ENCODE data around the gene HMCES. TPM values are rescaled to one million over a fixed set of nuclear protein-coding genes. Genes with fewer than 3 reads are reported as not detected.

Gene HMCES
- total RNA-seq, 4 donors from 2014 or later, result 18.2 to 36.7 (median 27.9) TPM

DNA sequence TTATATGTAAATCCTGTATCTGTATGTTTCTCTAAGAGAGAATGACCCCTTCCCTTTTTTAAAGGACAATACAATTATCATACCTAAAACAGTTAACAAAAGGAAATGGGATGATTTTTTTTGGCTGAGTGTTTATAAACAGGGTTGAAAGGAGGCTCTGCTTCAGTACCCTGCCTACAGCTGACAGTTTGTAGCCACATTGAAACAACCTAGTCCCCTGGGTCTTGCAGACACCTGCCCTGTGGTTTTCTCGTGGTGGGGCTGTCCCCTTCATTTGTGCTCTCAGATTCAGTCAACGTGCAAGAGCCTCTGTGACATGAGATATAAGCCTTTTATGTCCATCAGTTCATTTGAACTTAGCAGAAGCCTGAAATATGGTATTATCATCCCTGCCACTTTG is 2.3 kb upstream of the HMCES start:
- Histone ChIP-seq H3K4me1 (peaks cover 0 to 31% (median 19%) of the 10 kb centered on the region in 4 donors), H3K36me3 (peaks cover 0 to 64% (median 4%) of the 10 kb centered on the region in 3 donors), H3K9me3 (no peaks in the 10 kb centered on the region), H3K27me3 (no peaks in the 10 kb centered on the region), H3K4me3 (no peak overlapping the region), H3K27ac (no peak overlapping the region)
- 72% methylated on average over 2 of the region's 2 CpGs for WGBS, 2 donors
- DNase-seq (ENCODE audit: low spot score in 2 of 2), result no peak
- TF ChIP-seq EP300 (IDR thresholded peaks at IDR 0.05) (no peak), POLR2A (IDR thresholded peaks at IDR 0.05) (no peak)
- TF ChIP-seq, protein P1, sequence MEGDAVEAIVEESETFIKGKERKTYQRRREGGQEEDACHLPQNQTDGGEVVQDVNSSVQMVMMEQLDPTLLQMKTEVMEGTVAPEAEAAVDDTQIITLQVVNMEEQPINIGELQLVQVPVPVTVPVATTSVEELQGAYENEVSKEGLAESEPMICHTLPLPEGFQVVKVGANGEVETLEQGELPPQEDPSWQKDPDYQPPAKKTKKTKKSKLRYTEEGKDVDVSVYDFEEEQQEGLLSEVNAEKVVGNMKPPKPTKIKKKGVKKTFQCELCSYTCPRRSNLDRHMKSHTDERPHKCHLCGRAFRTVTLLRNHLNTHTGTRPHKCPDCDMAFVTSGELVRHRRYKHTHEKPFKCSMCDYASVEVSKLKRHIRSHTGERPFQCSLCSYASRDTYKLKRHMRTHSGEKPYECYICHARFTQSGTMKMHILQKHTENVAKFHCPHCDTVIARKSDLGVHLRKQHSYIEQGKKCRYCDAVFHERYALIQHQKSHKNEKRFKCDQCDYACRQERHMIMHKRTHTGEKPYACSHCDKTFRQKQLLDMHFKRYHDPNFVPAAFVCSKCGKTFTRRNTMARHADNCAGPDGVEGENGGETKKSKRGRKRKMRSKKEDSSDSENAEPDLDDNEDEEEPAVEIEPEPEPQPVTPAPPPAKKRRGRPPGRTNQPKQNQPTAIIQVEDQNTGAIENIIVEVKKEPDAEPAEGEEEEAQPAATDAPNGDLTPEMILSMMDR (IDR thresholded peaks at IDR 0.05), result no peak

DNA sequence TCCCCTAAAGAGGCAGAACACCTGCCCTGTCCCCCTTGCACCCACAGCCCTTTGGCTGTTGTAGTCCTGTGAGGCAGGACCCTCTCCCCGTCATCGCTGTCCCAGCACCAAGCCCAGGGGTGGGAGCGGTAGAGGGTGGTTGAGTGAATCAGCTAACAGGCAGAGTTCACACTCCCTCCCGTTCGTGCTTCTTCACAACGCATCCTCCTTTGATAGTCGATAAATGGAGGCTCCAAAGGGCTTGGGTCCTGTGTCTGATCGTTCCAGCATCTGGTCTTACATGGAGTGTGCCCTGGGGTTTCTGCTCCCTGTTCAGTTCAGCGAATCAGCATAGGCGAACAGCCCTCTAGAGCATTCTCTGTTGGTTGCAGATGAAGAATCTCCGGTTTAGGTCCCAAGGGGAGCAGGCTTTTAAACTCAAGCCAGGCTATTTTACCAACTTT is 820 bp upstream of the HMCES start:
- DNase-seq (ENCODE audit: low spot score in 2 of 2), result no peak
- TF ChIP-seq EP300 (IDR thresholded peaks at IDR 0.05) (no peak), POLR2A (IDR thresholded peaks at IDR 0.05) (no peak)
- TF ChIP-seq, protein P1 (IDR thresholded peaks at IDR 0.05), result no peak
- peaks cover 0 to 42% (median 22%) of the 10 kb centered on the region in 4 donors for H3K4me1 ChIP-seq
- H3K27ac ChIP-seq, result peak overlapping the region; percentile 87 to 99 (median 95)
- H3K4me3 ChIP-seq, result peak overlapping the region; percentile 74 to 99 (median 87)
- H3K27me3 ChIP-seq, result no peaks in the 10 kb centered on the region
- H3K9me3 ChIP-seq, result no peaks in the 10 kb centered on the region
- WGBS, 2 donors, result 48 to 58% methylated on average over 11 of the region's 11 CpGs
- peaks cover 0 to 53% (median 0%) of the 10 kb centered on the region in 3 donors for H3K36me3 ChIP-seq

DNA sequence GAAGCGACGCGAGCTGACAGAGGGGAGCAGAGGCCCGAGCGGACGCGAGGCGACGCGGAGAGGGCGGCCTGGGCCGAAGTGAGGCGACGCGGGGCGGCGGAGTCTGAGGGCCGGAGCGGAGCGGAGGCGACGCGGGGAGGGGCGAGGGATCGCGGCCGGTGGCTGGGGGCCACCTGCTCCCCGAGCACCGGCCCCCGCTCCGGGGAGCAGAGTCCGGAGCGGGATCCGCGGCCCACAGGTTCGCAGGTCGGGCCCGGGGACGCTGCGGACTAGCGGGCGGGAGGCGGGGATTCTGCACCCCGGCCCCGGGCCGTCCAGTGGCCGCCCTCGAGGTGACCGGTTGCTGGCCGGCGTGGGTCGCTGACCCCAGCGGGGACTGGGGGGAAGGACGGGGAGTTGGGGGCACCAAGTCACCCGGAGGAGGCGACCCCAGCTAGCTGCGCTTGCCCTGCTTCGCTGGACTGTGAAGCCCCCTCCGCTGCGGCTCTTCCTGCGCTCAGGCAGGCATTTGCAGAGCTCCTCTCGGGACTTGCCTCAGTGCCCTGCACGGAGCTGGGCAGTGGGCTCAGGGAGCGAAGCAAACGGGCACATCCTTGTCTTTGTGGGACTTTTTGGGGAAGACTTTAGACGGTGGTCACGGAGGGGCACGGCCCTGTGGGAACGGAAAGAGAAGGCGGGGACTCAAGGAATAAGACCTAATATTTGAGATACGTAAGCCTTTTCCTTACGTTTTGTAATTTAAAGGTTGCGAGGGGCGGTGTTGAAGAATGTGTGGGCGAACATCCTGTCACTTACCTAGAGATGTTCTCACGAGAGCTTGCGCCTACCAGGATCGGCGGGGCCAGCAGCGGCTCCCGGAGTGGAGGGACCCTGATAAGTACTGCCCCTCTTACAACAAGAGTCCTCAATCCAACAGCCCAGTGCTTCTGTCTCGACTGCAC is 566 bp downstream of the HMCES start:
- H3K27me3 ChIP-seq, result no peaks in the 10 kb centered on the region
- 5 to 6% methylated on average over 55 to 74 of the region's 82 CpGs for WGBS, 2 donors
- H3K4me1 ChIP-seq, result peaks cover 0 to 42% (median 22%) of the 10 kb centered on the region in 4 donors
- H3K9me3 ChIP-seq, result no peaks in the 10 kb centered on the region
- DNase-seq (ENCODE audit: low spot score in 2 of 2), result peak in 1 of 2 donors; percentile 24
- H3K36me3 ChIP-seq, result peaks cover 0 to 44% (median 0%) of the 10 kb centered on the region in 3 donors
- TF ChIP-seq POLR2A (IDR thresholded peaks at IDR 0.05) (no peak), EP300 (IDR thresholded peaks at IDR 0.05) (no peak)
- TF ChIP-seq, protein P1 (IDR thresholded peaks at IDR 0.05), result no peak
- H3K27ac ChIP-seq, result peak overlapping the region; percentile 87 to 99 (median 95)
- peak overlapping the region; percentile 74 to 99 (median 87) for H3K4me3 ChIP-seq

DNA sequence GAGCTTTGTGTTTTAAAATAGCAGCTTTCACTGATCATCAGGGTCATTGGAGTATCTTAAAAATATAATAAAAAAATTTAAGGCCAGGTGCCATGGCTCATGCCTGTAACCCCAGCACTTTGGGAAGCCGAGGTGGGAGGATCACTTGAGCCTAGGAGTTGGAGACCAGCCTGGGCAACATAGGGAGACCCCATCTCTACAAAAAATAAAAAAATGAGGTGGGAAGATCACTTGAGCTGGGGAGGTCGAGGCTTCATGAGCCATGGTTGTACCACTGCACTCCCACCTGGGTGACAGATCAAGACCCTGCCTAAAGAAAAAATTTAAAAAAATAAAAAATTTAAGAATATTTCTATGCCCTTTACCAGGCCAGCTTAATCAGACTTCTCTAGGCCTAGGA is 1.5 kb downstream of the HMCES start:
- Histone ChIP-seq H3K27ac (peak overlapping the region in 2 of 4 donors; percentile 95 to 99), H3K4me3 (peak overlapping the region in 2 of 4 donors; percentile 85 to 99), H3K36me3 (peaks cover 0 to 35% (median 0%) of the 10 kb centered on the region in 3 donors), H3K4me1 (peaks cover 0 to 42% (median 22%) of the 10 kb centered on the region in 4 donors), H3K27me3 (no peaks in the 10 kb centered on the region), H3K9me3 (no peaks in the 10 kb centered on the region)
- no peak for TF ChIP-seq POLR2A (IDR thresholded peaks at IDR 0.05)
- no peak for TF ChIP-seq EP300 (IDR thresholded peaks at IDR 0.05)
- TF ChIP-seq, protein P1 (IDR thresholded peaks at IDR 0.05), result no peak
- 85 to 87% methylated on average over 2 of the region's 2 CpGs for WGBS, 2 donors
- no peak for DNase-seq (ENCODE audit: low spot score in 2 of 2)

DNA sequence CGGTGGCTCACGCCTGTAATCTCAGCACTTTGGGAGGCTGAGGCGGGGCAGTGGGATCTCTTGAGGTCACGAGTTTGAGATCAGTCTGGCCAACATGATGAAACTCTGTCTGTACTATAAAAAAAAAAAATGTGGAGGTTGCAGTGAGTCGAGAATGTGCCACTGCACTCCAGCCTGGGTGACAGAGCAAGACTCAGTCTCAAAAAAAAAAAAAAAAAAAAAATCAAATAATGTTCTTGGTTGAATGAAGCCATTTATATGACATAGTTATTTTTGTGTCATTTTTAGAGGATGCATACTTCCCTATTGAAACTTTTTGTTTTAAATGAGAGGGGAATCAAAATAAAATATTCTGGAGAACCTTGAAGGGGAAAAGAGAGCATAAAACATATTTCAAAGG is 3.1 kb downstream of the HMCES start:
- 81 to 85% methylated on average over 5 of the region's 5 CpGs for WGBS, 2 donors
- no peak for DNase-seq (ENCODE audit: low spot score in 2 of 2)
- TF ChIP-seq POLR2A (IDR thresholded peaks at IDR 0.05) (no peak), EP300 (IDR thresholded peaks at IDR 0.05) (no peak)
- TF ChIP-seq, protein P1 (IDR thresholded peaks at IDR 0.05), result no peak
- Histone ChIP-seq H3K4me1 (peaks cover 0 to 42% (median 22%) of the 10 kb centered on the region in 4 donors), H3K27ac (no peak overlapping the region), H3K36me3 (peaks cover 0 to 30% (median 0%) of the 10 kb centered on the region in 3 donors), H3K9me3 (no peaks in the 10 kb centered on the region), H3K4me3 (no peak overlapping the region), H3K27me3 (no peaks in the 10 kb centered on the region)

Data from tibial nerve (tissue), 4 donors.